GM19043 (cell line): ENCODE measurements around the gene NT5C1A.

ENCODE experiments used
- ATAC-seq: cut with Tn5 transposase; IDR thresholded peaks from one replicate; pipeline ENCODE4 v1.9.1; 2021; ENCODE audit warnings: low read depth; ENCODE audit not compliant: unreplicated experiment

Gene NT5C1A

DNA sequence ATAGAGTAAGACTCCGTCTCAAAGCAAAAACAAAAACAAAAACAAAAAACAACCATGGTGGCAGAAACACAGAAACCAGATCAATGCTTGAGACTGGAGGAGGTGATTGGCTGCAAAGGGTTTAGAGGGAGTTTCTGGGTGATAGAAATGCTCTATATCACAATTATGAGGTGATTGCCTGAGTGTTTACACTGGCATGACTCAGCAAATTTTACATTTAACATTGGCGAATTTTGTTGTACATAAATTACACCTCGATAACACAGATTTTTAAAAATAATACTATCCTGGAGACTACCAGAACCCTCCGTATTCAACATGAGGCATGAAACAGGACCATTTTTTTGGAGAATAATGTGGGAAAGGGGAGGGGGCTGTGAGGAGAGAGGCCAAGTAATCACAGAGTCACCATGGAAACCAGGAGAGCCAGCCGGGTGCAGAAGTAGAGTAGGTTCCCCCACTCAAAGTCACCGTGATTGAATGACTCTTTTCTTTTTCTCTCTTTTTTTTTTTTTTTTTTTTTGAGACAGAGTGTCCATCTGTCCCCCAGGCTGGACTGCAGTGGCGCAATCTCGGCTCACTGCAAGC is 56.7 kb downstream of the NT5C1A start:
- ATAC-seq: no peak

- no peak for ATAC-seq
Measured at GRCh38 chr1:39614488-39614887, 57.4 kb downstream of the NT5C1A start.

- ATAC-seq: no peak
Measured at GRCh38 chr1:39613250-39613649, 58.7 kb downstream of the NT5C1A start.

DNA sequence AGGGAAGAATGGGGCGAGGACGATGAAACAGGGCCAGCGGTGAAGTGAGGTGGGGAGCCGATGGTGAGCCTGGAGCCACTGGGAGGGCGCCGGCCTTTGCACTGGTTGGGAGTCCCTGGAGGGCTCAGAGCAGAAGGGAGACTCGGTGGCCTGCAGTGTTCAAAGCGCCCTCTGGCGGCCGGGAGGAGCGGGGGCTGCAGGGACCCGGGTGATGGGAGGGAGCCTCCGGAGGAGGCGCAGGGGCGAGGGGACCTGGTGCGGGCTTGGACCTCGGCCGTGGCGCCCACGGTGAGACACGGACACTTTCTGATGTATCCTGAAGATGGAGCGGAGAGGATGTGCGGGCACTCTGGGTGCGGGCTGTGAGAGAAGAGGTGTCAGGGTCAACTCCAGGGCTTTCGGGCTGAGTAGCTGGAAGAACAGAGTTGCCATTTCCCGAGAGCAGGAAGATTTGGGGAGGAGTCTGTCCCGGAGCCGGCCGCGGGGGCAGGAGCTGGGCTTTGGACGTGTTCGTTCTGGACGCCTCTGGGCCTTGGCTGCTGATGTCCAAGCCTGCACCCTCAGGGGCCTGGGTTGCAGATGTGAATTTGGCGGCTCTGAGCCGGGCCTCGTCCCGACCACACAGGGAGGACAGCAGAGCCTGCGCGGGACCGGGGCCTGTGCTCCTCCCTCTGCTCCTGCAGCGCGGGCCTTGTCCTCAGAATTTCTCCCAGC is 62.1 kb downstream of the NT5C1A start:
- no peak for ATAC-seq
